Ectodermal cell (in vitro differentiated cells): ENCODE measurements around the gene ATXN1.

Source experiments
- H3K27ac ChIP-seq: 2 replicates; pipeline ENCODE4 v1.7.0; 2013; ENCODE audit warnings: mild to moderate bottlenecking, low read depth, low read length; ENCODE audit not compliant: insufficient read depth, poor library complexity, severe bottlenecking
- H3K27me3 ChIP-seq: 2 replicates; pipeline ENCODE4 v1.7.0; 2013; ENCODE audit warnings: mild to moderate bottlenecking, low read length; ENCODE audit not compliant: insufficient read depth, control insufficient read depth, poor library complexity, severe bottlenecking
- H3K36me3 ChIP-seq: one replicate; pipeline ENCODE4 v1.7.0; 2013; ENCODE audit warnings: low read length; ENCODE audit not compliant: control insufficient read depth, insufficient read depth
- H3K4me1 ChIP-seq: one replicate; pipeline ENCODE4 v1.7.0; 2013; ENCODE audit warnings: low read length; ENCODE audit not compliant: control insufficient read depth, insufficient read depth
- H3K4me3 ChIP-seq: 2 replicates; pipeline ENCODE4 v1.7.0; 2013; ENCODE audit warnings: low read depth, low read length, control low read depth; ENCODE audit not compliant: insufficient read depth
- H3K9me3 ChIP-seq: 2 replicates; pipeline ENCODE4 v1.7.0; 2013; ENCODE audit warnings: mild to moderate bottlenecking, low read length, moderate library complexity; ENCODE audit not compliant: control insufficient read depth
- WGBS, 2 experiments: methylation state at CpG; one replicate each; pipeline ENCODE4 v1.1.7; 2013; ENCODE audit warnings: missing lambda C conversion rate in 2 of 2; 5-methylcytosine and 5-hydroxymethylcytosine counted together

The ATXN1 gene

DNA sequence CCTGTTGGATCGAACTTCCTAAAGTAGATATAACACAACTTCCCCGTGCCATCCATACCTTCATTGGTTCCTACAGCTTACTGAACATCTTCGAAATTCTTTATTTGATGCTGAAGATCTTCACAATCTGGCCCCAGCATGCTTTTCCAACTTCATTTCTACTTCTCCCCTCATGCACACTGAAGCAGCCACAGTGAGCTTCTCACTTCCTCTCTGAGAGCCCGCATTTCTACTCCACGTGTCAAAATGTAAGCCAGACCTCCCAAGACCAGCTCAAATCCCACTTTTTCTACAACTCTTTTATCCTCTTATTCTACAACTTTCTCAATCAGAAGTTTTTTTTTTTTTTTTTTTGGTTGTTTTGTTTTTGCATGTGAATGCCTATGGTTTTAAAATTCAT is 268.1 kb downstream of the ATXN1 start:
- Histone ChIP-seq H3K27ac (no peak overlapping the region), H3K36me3 (no peaks in the 10 kb centered on the region), H3K4me1 (peaks cover 11% of the 10 kb centered on the region), H3K9me3 (no peaks in the 10 kb centered on the region), H3K4me3 (no peak overlapping the region), H3K27me3 (no peaks in the 10 kb centered on the region)
- WGBS, 2 experiments, result 88 to 89% methylated on average over 5 of the region's 5 CpGs

DNA sequence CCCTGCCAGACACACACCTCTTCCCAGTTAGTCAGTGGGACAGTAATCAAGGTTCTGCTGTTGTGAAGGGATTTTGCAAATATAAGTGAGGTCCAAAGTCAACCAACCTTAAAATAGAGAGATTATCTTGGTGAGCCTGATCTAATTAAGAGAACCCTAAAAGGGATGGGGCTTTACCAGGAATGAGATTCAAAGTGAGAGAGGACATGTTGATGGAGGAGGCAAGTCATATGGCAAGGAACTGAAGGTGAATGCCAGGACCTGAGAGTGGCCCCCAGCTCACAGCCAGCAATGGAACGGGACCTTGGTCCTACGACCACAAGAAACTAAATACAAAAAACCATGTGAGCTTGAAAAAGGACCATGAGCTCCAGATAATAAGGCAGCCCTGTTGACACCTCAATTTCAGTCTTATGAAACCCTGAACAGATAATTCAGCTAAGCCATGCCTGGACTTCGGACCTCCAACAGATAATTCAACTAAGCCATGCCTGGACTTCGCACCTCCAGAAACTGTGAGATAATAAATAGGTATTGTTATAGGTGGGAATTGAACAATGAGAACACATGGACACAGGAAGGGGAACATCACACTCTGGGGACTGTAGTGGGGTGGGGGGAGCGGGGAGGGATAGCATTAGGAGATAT is 269.5 kb downstream of the ATXN1 start:
- Histone ChIP-seq H3K4me3 (no peak overlapping the region), H3K36me3 (no peaks in the 10 kb centered on the region), H3K9me3 (no peaks in the 10 kb centered on the region), H3K27ac (no peak overlapping the region), H3K4me1 (peaks cover 8% of the 10 kb centered on the region), H3K27me3 (no peaks in the 10 kb centered on the region)
- 93 to 95% methylated on average over 4 of the region's 5 CpGs for WGBS, 2 experiments

DNA sequence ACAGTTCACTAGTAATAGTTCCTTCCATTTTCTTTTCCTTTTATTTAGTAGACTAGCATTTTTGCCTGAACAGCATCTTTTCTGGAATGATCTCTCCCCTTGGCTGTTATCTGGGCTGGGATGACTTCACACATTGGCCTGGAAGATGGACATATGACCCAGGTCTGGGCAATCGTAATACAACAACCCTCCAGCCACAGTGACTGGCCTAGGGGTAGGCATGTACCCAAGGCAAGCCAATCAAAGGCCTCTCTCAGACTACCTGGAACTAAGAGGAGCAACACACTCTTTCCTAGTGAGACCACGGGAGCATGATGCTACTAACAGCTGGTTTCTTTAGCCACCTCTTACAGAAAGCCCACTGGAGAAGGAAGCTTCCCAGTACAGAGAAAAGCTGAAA is 270.6 kb downstream of the ATXN1 start:
- Histone ChIP-seq H3K36me3 (no peaks in the 10 kb centered on the region), H3K9me3 (no peaks in the 10 kb centered on the region), H3K27me3 (no peaks in the 10 kb centered on the region), H3K27ac (no peak overlapping the region), H3K4me3 (no peak overlapping the region), H3K4me1 (no peaks in the 10 kb centered on the region)
- 88 to 97% methylated on average over 2 of the region's 2 CpGs for WGBS, 2 experiments

DNA sequence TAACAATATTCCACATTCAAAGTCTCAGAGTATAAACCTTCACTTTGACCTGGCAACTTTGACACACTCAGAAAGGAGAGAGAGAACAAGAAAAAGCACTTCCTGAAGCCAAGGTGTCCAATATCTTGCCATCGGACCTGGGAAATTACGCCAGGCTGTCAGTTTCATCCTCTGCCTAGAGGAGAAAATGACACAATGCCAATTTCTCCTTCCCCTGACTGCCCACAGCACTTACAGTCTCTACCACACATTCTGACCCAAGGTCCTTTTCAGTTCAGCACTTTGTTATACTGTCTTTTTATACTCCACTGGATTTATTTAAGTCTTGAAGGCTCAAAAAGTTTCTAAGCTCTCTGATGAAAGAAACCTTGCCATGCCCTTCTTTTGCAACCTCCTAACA is 272.4 kb downstream of the ATXN1 start:
- Histone ChIP-seq H3K27me3 (no peaks in the 10 kb centered on the region), H3K4me3 (no peak overlapping the region), H3K4me1 (no peaks in the 10 kb centered on the region), H3K9me3 (no peaks in the 10 kb centered on the region), H3K27ac (no peak overlapping the region), H3K36me3 (no peaks in the 10 kb centered on the region)
- WGBS, 2 experiments, result 90 to 96% methylated on average over 2 of the region's 2 CpGs

DNA sequence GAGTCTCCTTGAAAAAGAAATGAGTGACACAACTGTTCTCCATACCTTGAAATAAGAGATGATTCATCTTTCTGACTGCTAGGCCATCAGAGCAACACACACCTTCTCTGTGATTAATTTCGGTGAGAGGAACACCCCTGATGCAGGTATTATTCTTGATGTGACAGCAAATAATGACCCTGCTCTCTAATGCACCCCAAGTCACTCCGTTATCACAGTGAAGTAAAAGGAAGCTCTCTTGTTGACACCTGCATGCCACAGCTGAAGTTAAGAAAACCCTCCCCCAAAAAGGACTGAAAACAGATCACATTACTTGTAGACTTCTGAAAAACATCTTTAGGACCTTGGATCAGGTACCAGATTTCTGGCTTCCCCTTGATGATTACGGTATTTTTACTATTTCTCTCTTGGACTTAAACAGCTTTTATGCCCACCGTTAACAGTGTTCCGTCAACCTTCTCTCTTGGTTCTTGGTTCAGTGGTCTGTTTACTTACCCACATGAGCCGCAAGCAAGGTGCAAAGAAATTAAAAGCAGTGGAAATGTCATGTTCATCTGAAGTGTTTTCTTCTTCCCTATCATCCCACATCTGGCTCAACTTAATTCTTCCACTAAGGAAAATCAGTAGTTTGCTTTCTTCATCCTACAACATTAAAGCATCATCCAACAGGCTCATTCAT is 273.1 kb downstream of the ATXN1 start:
- 89 to 91% methylated on average over 6 of the region's 6 CpGs for WGBS, 2 experiments
- Histone ChIP-seq H3K27me3 (no peaks in the 10 kb centered on the region), H3K27ac (no peak overlapping the region), H3K4me1 (no peaks in the 10 kb centered on the region), H3K4me3 (no peak overlapping the region), H3K36me3 (no peaks in the 10 kb centered on the region), H3K9me3 (no peaks in the 10 kb centered on the region)

DNA sequence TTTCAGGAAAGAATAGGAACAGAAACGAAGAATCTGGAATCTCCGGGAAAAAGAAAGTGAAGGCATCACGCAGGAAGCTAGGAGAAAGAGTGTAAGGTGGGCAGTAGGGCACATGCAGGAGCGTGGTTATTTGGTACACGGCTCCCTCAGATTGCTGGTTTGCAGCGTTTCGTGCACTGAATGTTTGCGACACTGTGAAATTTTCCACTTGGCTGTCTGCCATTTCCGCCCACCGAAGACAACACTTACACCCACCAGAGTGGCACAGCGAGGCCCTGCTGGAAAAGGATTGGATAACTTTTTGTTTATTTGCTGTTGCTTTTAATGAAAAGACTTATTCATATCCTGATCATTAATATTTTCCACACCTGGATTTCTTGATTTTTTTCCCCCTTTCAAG is 274.6 kb downstream of the ATXN1 start:
- Histone ChIP-seq H3K36me3 (no peaks in the 10 kb centered on the region), H3K4me1 (no peaks in the 10 kb centered on the region), H3K27me3 (no peaks in the 10 kb centered on the region), H3K9me3 (no peaks in the 10 kb centered on the region), H3K4me3 (no peak overlapping the region), H3K27ac (no peak overlapping the region)
- 95 to 98% methylated on average over 10 to 11 of the region's 11 CpGs for WGBS, 2 experiments

DNA sequence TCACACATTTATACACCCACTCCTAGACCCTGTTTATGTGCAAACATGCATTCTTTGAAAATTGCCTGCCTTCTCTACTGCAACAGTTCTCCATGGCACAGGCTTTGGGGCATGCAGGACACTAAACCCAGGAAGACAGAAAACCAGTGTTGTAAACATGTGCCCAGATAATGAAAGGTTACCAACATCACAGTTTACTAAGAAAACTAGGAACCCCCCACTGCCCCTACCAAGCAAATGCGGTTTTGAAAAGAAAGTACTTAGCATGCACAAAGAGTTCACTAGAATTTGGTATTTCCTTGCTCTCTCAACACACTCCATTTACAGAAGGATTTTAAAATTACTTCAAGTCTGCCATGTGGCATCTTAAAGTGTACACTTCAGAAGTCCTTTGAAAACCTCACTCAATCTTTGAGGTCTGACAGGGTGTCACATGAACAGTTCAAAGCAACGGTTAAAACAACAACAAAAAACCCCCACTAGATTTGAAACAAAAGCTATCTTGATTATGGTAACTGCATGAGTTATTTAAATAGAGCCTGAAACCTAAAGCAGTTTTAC is 277.9 kb downstream of the ATXN1 start:
- Histone ChIP-seq H3K4me1 (no peaks in the 10 kb centered on the region), H3K36me3 (no peaks in the 10 kb centered on the region), H3K27ac (no peak overlapping the region), H3K4me3 (no peak overlapping the region), H3K9me3 (no peaks in the 10 kb centered on the region), H3K27me3 (no peaks in the 10 kb centered on the region)
- WGBS, 2 experiments, result 69 to 80% methylated on average over 1 to 2 of the region's 2 CpGs

DNA sequence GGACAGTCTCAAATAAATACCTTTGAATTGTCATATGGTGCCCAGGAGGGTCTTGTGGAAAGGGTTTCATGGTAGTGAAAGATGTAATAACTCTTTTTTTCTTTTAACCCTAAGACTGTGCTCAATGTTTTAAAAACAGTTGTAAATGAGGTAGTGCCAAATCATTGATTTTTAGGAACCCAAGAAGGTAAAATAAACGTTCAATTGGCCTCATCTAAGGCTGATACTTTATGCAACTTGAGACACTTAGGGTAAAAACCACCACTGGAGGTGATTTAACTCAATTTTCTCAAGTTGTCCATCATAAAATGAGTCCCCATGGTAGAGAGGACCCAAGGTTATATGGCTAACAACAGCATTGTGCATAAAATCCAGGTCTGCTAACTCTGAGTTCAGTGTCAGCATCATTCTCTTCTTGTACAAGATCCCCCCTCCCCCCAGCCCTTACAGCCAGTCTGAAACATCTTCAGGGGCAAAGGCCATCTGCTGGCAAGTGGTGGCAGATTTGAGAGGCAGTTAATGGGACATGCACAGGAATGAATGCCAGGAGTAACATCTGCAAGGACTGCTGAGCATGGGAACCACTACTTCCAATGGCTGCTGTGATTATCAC is 278.5 kb downstream of the ATXN1 start:
- no peaks in the 10 kb centered on the region for H3K4me1 ChIP-seq
- H3K27me3 ChIP-seq, result no peaks in the 10 kb centered on the region
- H3K27ac ChIP-seq, result no peak overlapping the region
- WGBS, 2 experiments, result 91 to 95% methylated on average over 1 of the region's 1 CpG
- H3K36me3 ChIP-seq, result no peaks in the 10 kb centered on the region
- H3K4me3 ChIP-seq, result no peak overlapping the region
- no peaks in the 10 kb centered on the region for H3K9me3 ChIP-seq

DNA sequence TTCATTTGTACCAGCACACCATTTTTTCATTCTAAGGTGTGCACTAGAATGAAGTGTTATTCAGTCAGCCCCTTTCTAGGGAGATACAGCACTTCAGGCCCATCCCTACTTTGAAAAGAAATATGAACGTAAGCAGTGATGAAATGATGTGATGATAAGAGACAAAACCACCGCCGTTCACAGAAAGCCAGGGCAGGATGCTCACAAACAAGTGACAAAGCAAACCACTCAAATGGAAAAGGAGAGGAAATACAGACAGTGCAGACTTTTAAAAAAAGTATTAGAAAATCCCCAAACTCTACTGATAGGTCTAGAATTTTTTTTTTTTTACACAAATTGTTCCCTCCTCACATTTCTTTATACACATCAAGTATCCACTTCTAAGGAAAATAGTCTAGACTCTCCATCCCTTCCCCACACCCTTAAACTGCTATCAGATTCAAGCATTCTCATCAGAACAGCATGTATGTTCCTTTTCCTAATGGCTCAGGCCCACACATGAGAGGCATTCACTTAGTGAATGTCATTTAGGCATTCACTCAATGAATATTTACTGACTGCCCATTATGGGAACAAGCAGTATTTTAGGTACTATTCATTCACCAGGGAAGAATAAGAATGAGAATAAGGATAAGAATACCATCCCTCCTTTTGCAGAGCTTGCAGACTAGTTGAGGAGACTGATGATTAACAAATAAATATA is 279.4 kb downstream of the ATXN1 start:
- no peaks in the 10 kb centered on the region for H3K4me1 ChIP-seq
- H3K36me3 ChIP-seq, result no peaks in the 10 kb centered on the region
- H3K27ac ChIP-seq, result no peak overlapping the region
- WGBS, 2 experiments, result 90 to 94% methylated on average over 3 of the region's 3 CpGs
- H3K9me3 ChIP-seq, result no peaks in the 10 kb centered on the region
- no peak overlapping the region for H3K4me3 ChIP-seq
- H3K27me3 ChIP-seq, result no peaks in the 10 kb centered on the region
